HEK293 (cell line): Measurements from ENCODE around the gene STX2.

ENCODE experiments used
- HOXC10 ChIP-seq: sonication (generic); formaldehyde crosslinking; IDR thresholded peaks from 2 replicates; pipeline ENCODE4 v1.8.1; 2023; ENCODE audit warnings: mild to moderate bottlenecking, missing genetic modification reagents
- HOXD13 ChIP-seq: sonication (generic); formaldehyde crosslinking; IDR thresholded peaks from 2 replicates; pipeline ENCODE4 v1.8.0; 2022; ENCODE audit warnings: missing genetic modification reagents, borderline replicate concordance
- KLF16 ChIP-seq: fragments of 450-650 bp; formaldehyde crosslinking; IDR thresholded peaks from 2 replicates; pipeline ENCODE4 v1.5.1; 2017; ENCODE audit warnings: missing biosample characterization, missing genetic modification characterization
- SCRT2 ChIP-seq: fragments of 450-650 bp; formaldehyde crosslinking; IDR thresholded peaks from 2 replicates; pipeline ENCODE4 v1.5.1; 2016; ENCODE audit warnings: missing biosample characterization, missing genetic modification characterization
- SETDB1 ChIP-seq: IDR thresholded peaks from one replicate; pipeline ENCODE4 v1.6.1; 2017; ENCODE audit warnings: mild to moderate bottlenecking, low read length, moderate library complexity, mixed read lengths; ENCODE audit not compliant: insufficient read length
- SP7 ChIP-seq: fragments of 450-650 bp; formaldehyde crosslinking; IDR thresholded peaks from 2 replicates; pipeline ENCODE4 v1.5.1; 2016; ENCODE audit warnings: missing biosample characterization, missing genetic modification characterization
- ZBTB7A ChIP-seq: fragments of 450-650 bp; formaldehyde crosslinking; IDR thresholded peaks from 2 replicates; pipeline ENCODE4 v1.5.1; 2016; ENCODE audit warnings: low read depth, missing biosample characterization, missing genetic modification characterization
- ZFHX2 ChIP-seq: fragments of 450-650 bp; formaldehyde crosslinking; conservative IDR thresholded peaks from 2 replicates; pipeline ENCODE4 v1.5.1; 2016; ENCODE audit warnings: missing biosample characterization, missing genetic modification characterization
- ZFP3 ChIP-seq: fragments of 450-650 bp; formaldehyde crosslinking; IDR thresholded peaks from 2 replicates; pipeline ENCODE4 v1.5.1; 2016; ENCODE audit warnings: low read depth, missing biosample characterization, missing genetic modification characterization
- ZNF184 ChIP-seq: fragments of 450-650 bp; IDR thresholded peaks from 2 replicates; pipeline ENCODE4 v1.5.1; 2018; ENCODE audit warnings: missing biosample characterization, mild to moderate bottlenecking, missing genetic modification characterization
- ZNF248 ChIP-seq: fragments of 450-650 bp; formaldehyde crosslinking; IDR thresholded peaks from 2 replicates; pipeline ENCODE4 v1.5.1; 2017; ENCODE audit warnings: missing biosample characterization, missing genetic modification characterization
- ZNF514 ChIP-seq: fragments of 450-650 bp; formaldehyde crosslinking; IDR thresholded peaks from 2 replicates; pipeline ENCODE4 v1.5.1; 2016; ENCODE audit warnings: missing biosample characterization, missing genetic modification characterization
- ZNF548 ChIP-seq: fragments of 450-650 bp; formaldehyde crosslinking; IDR thresholded peaks from 2 replicates; pipeline ENCODE4 v1.5.1; 2016; ENCODE audit warnings: missing biosample characterization, missing genetic modification characterization
- TF ChIP-seq, protein P1 (sequence below): fragments of 450-650 bp; formaldehyde crosslinking; IDR thresholded peaks from 2 replicates; pipeline ENCODE4 v1.5.1; 2016; ENCODE audit warnings: missing biosample characterization, missing genetic modification characterization, low read depth
- TF ChIP-seq, protein P2 (sequence below): fragments of 450-650 bp; formaldehyde crosslinking; IDR thresholded peaks from 2 replicates; pipeline ENCODE4; 2016; ENCODE audit warnings: missing biosample characterization, missing genetic modification characterization
- TF ChIP-seq, protein P3 (sequence below): fragments of 450-650 bp; formaldehyde crosslinking; IDR thresholded peaks from 2 replicates; pipeline ENCODE4 v1.5.1; 2016; ENCODE audit warnings: missing biosample characterization, missing genetic modification characterization
- TF ChIP-seq, protein P4 (sequence below): fragments of 450-650 bp; IDR thresholded peaks from 2 replicates; pipeline ENCODE4 v1.5.1; 2018; ENCODE audit warnings: missing biosample characterization, mild to moderate bottlenecking, missing genetic modification characterization
- TF ChIP-seq, protein P5 (sequence below): fragments of 450-650 bp; formaldehyde crosslinking; IDR thresholded peaks from 2 replicates; pipeline ENCODE4 v1.5.1; 2016; ENCODE audit warnings: missing biosample characterization, missing genetic modification characterization
- TF ChIP-seq, protein P6 (sequence below): fragments of 450-650 bp; formaldehyde crosslinking; IDR thresholded peaks from 2 replicates; pipeline ENCODE4 v1.5.1; 2016; ENCODE audit warnings: missing biosample characterization, missing genetic modification characterization

STX2 gene

DNA sequence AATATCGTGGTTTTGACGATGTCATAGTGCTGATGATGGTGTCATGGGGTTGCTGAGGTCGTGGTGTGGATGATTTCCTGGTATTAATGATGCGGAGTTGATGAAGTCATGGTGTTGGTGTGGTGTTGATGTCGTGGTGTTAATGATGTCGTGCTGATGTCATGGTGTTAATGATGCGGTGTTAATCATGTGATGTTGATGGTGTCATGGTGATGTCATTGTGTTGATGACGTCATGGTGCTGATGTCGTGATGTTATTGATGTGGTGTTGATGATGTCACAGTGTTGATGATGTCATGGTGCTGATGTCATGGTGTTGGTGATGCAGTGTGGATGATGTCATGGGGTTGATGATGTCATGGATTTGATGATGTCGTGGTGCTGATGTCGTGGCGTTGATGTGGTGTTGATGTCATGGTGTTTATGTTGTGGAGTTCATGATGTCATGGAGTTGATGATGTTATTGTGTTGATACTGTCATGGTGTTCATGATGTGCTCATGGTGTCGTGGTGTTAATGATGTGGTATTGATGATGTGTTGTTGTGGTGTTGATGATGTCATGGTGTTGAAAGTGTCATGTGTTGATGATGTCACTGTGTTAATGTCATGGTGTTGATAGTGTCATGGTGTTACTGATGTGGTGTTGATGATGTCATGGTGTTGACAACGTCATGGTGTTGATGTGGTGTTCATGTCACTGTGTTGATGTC, 74.4 kb downstream of the STX2 start (continued):
- TF ChIP-seq, protein P1, sequence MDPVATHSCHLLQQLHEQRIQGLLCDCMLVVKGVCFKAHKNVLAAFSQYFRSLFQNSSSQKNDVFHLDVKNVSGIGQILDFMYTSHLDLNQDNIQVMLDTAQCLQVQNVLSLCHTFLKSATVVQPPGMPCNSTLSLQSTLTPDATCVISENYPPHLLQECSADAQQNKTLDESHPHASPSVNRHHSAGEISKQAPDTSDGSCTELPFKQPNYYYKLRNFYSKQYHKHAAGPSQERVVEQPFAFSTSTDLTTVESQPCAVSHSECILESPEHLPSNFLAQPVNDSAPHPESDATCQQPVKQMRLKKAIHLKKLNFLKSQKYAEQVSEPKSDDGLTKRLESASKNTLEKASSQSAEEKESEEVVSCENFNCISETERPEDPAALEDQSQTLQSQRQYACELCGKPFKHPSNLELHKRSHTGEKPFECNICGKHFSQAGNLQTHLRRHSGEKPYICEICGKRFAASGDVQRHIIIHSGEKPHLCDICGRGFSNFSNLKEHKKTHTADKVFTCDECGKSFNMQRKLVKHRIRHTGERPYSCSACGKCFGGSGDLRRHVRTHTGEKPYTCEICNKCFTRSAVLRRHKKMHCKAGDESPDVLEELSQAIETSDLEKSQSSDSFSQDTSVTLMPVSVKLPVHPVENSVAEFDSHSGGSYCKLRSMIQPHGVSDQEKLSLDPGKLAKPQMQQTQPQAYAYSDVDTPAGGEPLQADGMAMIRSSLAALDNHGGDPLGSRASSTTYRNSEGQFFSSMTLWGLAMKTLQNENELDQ (tag by site-specific recombination) = no peak; the same call in 1 of the 2 replicates
- TF ChIP-seq, protein P2, sequence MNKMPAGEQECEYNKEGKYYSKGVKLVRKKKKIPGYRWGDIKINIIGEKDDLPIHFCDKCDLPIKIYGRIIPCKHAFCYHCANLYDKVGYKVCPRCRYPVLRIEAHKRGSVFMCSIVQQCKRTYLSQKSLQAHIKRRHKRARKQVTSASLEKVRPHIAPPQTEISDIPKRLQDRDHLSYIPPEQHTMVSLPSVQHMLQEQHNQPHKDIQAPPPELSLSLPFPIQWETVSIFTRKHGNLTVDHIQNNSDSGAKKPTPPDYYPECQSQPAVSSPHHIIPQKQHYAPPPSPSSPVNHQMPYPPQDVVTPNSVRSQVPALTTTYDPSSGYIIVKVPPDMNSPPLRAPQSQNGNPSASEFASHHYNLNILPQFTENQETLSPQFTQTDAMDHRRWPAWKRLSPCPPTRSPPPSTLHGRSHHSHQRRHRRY = peak; percentile 15; the same call in 1 of the 2 replicates
- no peak for TF ChIP-seq HOXC10
- no peak; the same call in 1 of the 2 replicates for TF ChIP-seq ZFHX2
- TF ChIP-seq, protein P3, sequence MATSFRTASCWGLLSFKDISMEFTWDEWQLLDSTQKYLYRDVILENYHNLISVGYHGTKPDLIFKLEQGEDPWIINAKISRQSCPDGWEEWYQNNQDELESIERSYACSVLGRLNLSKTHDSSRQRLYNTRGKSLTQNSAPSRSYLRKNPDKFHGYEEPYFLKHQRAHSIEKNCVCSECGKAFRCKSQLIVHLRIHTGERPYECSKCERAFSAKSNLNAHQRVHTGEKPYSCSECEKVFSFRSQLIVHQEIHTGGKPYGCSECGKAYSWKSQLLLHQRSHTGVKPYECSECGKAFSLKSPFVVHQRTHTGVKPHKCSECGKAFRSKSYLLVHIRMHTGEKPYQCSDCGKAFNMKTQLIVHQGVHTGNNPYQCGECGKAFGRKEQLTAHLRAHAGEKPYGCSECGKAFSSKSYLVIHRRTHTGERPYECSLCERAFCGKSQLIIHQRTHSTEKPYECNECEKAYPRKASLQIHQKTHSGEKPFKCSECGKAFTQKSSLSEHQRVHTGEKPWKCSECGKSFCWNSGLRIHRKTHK (tag by site-specific recombination) = peak; percentile 57
- no peak for TF ChIP-seq SCRT2 (tag by site-specific recombination)
- no peak for TF ChIP-seq HOXD13 (CRISPR knock-in tag)
- no peak for TF ChIP-seq ZNF514
- no peak for TF ChIP-seq ZFP3 (tag by site-specific recombination)
- TF ChIP-seq, protein P4, sequence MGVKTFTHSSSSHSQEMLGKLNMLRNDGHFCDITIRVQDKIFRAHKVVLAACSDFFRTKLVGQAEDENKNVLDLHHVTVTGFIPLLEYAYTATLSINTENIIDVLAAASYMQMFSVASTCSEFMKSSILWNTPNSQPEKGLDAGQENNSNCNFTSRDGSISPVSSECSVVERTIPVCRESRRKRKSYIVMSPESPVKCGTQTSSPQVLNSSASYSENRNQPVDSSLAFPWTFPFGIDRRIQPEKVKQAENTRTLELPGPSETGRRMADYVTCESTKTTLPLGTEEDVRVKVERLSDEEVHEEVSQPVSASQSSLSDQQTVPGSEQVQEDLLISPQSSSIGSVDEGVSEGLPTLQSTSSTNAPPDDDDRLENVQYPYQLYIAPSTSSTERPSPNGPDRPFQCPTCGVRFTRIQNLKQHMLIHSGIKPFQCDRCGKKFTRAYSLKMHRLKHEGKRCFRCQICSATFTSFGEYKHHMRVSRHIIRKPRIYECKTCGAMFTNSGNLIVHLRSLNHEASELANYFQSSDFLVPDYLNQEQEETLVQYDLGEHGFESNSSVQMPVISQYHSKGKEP (tag by site-specific recombination) = no peak
- TF ChIP-seq ZBTB7A (tag by site-specific recombination) = peak; percentile 87
- TF ChIP-seq ZNF184 (tag by site-specific recombination) = no peak
- TF ChIP-seq ZNF548 (tag by site-specific recombination) = no peak
- TF ChIP-seq SETDB1 = no peak
- peak; percentile 41; the same call in 1 of the 2 replicates for TF ChIP-seq SP7
- TF ChIP-seq, protein P5, sequence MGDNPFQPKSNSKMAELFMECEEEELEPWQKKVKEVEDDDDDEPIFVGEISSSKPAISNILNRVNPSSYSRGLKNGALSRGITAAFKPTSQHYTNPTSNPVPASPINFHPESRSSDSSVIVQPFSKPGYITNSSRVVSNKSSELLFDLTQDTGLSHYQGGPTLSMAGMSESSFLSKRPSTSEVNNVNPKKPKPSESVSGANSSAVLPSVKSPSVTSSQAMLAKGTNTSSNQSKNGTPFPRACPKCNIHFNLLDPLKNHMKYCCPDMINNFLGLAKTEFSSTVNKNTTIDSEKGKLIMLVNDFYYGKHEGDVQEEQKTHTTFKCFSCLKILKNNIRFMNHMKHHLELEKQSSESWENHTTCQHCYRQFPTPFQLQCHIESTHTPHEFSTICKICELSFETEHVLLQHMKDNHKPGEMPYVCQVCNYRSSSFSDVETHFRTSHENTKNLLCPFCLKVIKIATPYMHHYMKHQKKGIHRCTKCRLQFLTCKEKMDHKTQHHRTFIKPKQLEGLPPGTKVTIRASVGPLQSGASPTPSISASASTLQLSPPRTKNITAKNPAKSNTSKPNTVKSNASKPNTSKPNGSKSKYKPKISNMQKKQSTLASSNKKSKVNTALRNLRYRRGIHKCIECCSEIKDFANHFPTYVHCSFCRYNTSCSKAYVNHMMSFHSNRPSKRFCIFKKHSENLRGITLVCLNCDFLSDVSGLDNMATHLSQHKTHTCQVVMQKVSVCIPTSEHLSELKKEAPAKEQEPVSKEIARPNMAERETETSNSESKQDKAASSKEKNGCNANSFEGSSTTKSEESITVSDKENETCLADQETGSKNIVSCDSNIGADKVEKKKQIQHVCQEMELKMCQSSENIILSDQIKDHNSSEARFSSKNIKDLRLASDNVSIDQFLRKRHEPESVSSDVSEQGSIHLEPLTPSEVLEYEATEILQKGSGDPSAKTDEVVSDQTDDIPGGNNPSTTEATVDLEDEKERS = peak; percentile 79; the same call in 1 of the 2 replicates
- TF ChIP-seq ZNF248 (tag by site-specific recombination) = peak; percentile 83; the same call in 1 of the 2 replicates
- peak; percentile 73; the same call in 1 of the 2 replicates for TF ChIP-seq KLF16 (tag by site-specific recombination)
- TF ChIP-seq, protein P6, sequence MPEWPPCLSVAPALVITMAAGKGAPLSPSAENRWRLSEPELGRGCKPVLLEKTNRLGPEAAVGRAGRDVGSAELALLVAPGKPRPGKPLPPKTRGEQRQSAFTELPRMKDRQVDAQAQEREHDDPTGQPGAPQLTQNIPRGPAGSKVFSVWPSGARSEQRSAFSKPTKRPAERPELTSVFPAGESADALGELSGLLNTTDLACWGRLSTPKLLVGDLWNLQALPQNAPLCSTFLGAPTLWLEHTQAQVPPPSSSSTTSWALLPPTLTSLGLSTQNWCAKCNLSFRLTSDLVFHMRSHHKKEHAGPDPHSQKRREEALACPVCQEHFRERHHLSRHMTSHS = peak; percentile 80; the same call in 1 of the 2 replicates
